Erythroblast (primary cell): ENCODE results near the gene MCM5.
"Not testable (repeated sequence)": the region's sequence is repeated elsewhere in the genome, so short reads cannot be mapped to it uniquely, and the experiment has no call there.

Experiments used
- DNase-seq, 2 experiments: peaks; one replicate each; lab custom pipeline; 2025; lab: John Stamatoyannopoulos, UW
- GATA1 ChIP-seq: IDR thresholded peaks from 2 replicates; pipeline ENCODE4 v1.6.1; 2011; ENCODE audit warnings: low read depth, mild to moderate bottlenecking, control low read depth, low read length, moderate library complexity
- POLR2A ChIP-seq: IDR thresholded peaks from 2 replicates; pipeline ENCODE4 v1.6.1; 2011; ENCODE audit warnings: mild to moderate bottlenecking, low read length

Gene MCM5

DNA sequence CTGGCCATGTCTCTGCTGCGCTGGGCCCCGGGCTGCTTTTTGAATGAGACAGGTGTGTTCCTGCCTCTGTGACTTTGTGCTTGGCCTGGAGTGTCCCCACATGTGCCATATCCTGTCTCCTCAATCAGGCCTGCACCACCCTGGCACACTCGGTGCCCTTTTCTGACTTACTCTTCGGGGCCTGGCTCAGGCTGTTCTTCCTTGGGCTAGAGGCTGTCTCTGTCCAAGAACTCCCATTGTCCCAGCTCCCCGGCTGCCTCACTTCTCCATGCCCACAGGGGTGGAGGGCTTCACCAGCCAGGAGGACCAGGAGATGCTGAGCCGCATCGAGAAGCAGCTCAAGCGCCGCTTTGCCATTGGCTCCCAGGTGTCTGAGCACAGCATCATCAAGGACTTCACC, 23.0 kb downstream of the MCM5 start:
- TF ChIP-seq POLR2A (no peak), GATA1 (no peak)
- no peak for DNase-seq

GRCh38 chr22:35424081-35424480, 24.1 kb downstream of the MCM5 start:
- TF ChIP-seq GATA1 (no peak), POLR2A (no peak)
- no peak for DNase-seq

- TF ChIP-seq POLR2A (no peak), GATA1 (no peak)
- DNase-seq, result no peak
Observed at GRCh38 chr22:35424761-35425160, 24.8 kb downstream of the MCM5 start.

DNA sequence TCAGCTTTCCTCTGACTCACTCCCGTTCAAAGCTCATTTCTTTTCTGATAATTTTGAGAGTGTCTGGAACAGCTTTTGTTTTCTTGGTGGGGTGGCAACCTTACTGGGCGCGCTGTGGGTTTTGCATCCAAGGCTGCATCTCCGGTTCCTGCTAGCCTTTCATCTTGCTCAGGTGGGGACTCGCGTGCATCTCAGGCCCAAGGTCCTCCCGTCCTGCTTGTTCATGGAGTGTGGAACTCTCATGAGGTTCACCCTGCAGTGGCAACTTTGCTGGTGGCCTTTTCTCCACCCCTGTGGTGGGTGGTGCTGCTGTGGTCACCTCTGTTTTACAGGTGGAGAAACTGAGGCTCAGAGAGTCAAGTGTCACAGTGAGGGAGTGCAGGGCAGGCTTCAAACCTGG, 25.6 kb downstream of the MCM5 start:
- TF ChIP-seq POLR2A (no peak), GATA1 (no peak)
- DNase-seq, result no peak

GRCh38 chr22:35425971-35426800, 26.2 kb downstream of the MCM5 start:
- TF ChIP-seq POLR2A (no peak), GATA1 (no peak)
- DNase-seq, result no peak

DNA sequence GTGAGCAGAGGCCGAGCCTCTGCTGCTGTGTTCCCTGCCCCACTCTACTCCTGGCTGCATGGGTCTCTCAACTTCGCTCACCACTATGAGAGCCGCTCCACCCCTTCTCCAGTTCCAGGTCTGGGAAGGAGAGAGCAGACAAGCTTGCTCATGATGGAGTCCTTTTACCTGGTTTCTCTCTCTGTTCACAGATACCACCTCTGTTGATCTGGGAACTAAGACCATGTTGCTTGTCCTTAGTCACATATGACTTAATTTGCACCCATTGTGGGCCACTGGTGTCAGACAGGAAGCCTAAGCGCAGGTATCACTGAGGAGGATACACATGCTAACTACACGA, 26.8 kb downstream of the MCM5 start:
- no peak for DNase-seq
- TF ChIP-seq POLR2A (no peak), GATA1 (no peak)

- TF ChIP-seq GATA1 (no peak), POLR2A (no peak)
- DNase-seq, result peak; percentile 54 to 67
Observed at GRCh38 chr22:35430897-35431322, 31.0 kb downstream of the MCM5 start.

DNA sequence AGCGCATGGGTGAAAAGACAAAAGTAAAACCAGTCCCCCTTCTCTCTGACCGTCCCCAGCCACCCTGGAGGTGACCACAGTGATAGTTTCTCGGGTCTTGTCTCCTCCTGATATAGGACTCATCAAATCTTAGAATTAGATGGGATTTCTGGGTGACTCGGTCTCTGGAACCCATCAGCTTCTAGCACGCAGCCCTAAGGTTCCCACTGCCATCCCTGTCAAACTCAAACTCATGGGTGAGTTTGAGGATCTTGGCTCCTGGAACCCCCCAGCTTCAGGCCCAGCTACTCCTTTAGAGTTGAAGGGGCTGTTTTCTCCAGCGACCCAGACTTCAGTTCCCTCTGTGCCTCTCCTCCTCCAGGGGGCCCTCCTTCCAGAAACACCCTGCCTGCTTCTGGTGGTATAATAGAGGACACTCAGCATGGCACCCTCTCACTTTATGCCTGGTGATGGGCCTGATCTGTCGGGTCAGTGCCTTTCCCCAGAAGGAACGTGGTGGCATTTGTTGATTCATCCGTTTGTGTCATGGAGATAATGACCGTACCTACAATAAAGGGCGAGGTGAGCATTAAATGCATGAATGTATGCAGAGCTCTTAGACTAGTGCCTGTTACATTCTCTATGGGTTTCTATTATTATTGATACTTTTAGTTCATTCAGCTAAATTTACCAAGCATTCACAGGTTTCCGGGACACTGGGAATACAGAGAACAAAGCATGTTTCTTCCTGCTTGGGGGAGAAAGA, 31.7 kb downstream of the MCM5 start:
- DNase-seq, result no peak
- TF ChIP-seq GATA1 (no peak), POLR2A (no peak)

DNA sequence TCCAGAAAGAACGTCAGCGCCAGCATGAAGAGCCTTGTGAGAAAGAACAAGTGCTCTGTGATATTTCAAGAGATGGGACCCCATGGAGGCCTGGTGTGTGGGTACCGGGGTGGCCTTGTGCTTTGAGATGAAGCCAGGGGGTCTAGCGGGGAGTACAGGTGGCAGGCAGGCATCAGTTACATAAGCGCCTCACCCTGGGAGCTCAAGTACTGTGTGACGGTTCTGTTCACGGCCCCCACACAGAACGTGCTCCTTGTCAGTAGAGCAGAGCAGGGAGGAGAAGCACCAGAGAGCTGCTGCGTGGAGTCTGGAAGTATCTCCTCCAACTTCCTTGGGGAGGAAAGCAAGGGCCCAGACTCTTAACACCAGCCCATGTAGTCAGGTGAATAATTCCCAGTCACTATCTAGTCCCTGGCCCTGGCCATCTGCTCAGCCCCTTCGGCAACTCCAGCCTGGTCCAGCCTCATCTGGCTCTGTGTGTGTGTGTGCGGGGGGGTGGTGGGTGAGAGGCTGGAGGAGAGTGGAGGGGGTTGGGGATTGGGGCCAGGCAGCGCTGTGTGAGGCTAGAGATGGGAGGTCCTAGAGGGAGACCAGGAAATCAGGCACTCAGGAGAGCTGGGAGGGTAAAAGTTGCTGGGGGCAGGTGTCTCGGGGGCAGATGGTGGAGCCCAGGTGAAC, 32.4 kb downstream of the MCM5 start:
- TF ChIP-seq POLR2A, result no peak
- no peak for TF ChIP-seq GATA1
- no peak for DNase-seq

DNA sequence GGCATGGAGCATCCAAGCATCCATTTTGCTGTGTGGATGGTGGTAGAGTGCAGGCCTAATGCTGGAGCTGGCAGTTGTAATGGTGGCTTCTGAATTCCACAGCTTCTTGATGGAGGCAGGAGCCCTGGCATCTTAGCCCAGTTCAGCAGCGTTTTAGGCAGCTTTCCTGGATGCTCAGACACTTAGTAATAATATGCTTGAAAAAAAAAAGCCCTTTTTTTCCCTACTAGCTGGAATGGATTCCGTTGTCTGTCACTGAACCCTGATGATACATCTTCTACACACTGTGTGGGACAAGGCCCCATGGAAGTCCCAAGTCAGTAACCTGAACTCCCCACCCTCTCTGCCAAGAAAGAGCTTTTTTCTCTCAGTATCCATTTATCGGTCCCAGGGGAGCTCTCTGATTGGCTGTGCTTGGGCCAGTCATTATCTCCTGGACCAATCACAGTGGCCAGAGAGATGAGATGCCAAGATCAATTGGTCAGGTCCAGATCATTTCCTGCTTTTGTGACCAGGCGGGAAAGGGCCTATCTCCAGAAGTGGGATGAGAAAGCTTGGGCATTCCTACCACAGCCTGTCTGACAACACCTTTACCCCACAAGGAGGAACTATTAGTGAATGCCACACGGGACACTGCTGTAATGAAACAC, 34.2 kb downstream of the MCM5 start:
- TF ChIP-seq GATA1, result no peak
- no peak for TF ChIP-seq POLR2A
- DNase-seq, result no peak

DNA sequence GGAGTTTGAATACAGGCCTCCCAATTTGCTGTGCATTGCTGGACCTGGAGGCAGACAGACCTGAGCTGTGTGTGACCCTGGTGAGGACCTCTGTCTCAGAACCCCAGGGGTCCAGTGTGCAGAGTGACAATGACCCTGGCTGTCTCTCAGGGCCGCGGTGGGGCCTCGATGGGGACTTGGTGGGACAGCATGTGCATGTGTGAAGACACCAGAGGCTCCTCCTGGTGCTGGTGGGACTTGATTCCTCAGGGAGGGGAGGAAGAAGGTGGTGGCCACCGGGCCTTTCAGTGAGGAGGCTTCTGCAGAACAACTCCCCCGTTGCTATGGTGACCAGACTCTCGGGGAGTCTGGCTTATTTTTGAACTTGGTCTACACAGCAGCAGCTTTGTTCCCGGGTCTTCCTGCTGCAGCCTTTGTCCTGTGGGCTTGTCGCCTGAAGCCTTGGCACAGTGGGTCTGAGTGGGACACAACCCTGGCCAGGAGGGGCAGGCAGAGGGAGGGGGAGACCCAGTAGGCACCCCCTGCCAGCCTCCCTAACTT, 35.3 kb downstream of the MCM5 start:
- peak; percentile 11 to 23 for DNase-seq
- TF ChIP-seq GATA1 (no peak), POLR2A (no peak)

GRCh38 chr22:35436421-35436820, 36.5 kb downstream of the MCM5 start:
- TF ChIP-seq POLR2A (no peak), GATA1 (no peak)
- DNase-seq, result no peak

GRCh38 chr22:35437049-35437448, 37.1 kb downstream of the MCM5 start:
- no peak for TF ChIP-seq POLR2A
- no peak for TF ChIP-seq GATA1
- DNase-seq, result peak; percentile 37 to 40

GRCh38 chr22:35438673-35439364, 38.9 kb downstream of the MCM5 start:
- DNase-seq, result not testable (repeated sequence)
